GM10248 (cell line): ENCODE data around the gene PPP1R1C.

Experiments used
- CTCF ChIA-PET: fragments of 300-600 bp; sonication (Branson Sonifier 250); formaldehyde crosslinking; extraction: SDS; loops from one replicate; lab custom pipeline; 2021; ENCODE audit warnings: antibody characterized with exemption; lab: Yijun Ruan, JAX
- POLR2A ChIA-PET: fragments of 350-650 bp; sonication (Branson Sonifier 250); formaldehyde crosslinking; extraction: SDS; loops from one replicate; lab custom pipeline; 2020; ENCODE audit warnings: antibody characterized with exemption; lab: Yijun Ruan, JAX
- DNase-seq: peaks from one replicate; pipeline ENCODE4 v3.0.0; 2012; ENCODE audit errors: extremely low spot score
- TF ChIP-seq, protein P1 (sequence below): IDR thresholded peaks from 2 replicates; pipeline ENCODE4 v1.5.1; 2012; ENCODE audit warnings: mild to moderate bottlenecking, low read depth; ENCODE audit errors: extremely low read depth, missing control alignments, control extremely low read depth

The PPP1R1C gene

DNA sequence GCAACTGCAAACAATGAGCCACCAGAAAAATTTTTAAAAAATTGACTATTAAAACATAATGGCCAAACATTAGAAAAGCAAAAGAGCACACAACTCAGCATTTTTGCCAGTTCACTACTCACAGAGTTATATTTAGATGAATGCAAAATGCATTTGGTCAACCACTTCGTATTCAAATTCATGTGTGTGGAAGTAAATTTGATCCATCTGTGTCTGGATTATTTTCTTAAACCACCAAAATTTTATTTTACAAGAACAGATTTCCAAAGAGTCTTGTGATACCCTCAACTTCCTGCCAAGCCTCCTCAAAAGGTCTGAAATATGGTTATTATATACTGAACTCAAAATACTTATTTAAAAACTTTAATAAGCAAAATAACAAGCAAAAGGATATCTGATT, 57.4 kb downstream of the PPP1R1C start:
- TF ChIP-seq, protein P1, sequence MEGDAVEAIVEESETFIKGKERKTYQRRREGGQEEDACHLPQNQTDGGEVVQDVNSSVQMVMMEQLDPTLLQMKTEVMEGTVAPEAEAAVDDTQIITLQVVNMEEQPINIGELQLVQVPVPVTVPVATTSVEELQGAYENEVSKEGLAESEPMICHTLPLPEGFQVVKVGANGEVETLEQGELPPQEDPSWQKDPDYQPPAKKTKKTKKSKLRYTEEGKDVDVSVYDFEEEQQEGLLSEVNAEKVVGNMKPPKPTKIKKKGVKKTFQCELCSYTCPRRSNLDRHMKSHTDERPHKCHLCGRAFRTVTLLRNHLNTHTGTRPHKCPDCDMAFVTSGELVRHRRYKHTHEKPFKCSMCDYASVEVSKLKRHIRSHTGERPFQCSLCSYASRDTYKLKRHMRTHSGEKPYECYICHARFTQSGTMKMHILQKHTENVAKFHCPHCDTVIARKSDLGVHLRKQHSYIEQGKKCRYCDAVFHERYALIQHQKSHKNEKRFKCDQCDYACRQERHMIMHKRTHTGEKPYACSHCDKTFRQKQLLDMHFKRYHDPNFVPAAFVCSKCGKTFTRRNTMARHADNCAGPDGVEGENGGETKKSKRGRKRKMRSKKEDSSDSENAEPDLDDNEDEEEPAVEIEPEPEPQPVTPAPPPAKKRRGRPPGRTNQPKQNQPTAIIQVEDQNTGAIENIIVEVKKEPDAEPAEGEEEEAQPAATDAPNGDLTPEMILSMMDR = no peak
- DNase-seq = no peak
- POLR2A ChIA-PET = no interaction called here
- CTCF ChIA-PET = no interaction called here

DNA sequence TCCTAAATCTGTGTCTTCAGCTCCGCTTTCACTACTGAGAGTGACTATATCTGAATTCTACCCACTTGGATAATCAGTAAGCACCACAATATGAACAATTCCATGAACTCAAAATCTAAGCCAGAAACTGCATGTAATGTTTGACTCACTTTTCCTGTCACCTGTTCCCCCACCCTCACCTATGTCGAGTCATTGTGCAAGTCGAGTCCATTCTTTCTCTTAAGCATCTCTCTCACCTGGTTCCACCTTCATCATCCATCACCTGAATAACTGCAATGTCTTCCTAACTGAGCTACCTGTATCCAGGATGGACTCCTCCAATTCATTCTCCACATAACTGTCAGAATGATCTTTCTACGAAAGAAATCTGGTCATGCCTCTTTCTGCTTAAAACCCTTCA, 58.2 kb downstream of the PPP1R1C start:
- DNase-seq = no peak
- ChIA-PET CTCF (interaction anchor here (0.7 kb wide), 1 partner anchor 34 kb away, joined by 4 read pairs; no protein-coding TSS in a partner anchor), POLR2A (no interaction called here)
- TF ChIP-seq, protein P1 = no peak

DNA sequence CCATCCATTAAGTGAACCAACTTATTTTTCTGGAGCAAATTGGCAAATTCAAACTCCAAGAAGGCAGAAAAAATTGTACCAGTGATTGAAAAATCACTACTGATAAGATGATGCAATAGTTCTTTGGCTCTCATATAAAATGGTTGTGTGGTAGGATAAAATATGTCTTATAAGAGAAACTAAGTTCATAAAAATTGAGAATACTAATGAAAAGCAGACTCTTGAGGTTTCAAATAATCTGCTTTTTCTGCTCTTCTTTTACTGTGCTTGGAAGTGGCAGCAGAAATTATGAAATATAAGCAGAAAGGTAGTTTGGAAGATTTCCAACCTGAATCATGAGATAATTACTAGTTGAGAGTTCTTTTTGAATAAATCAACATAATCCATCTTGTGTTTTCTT, 61.9 kb downstream of the PPP1R1C start:
- TF ChIP-seq, protein P1 = no peak
- CTCF ChIA-PET = interaction anchor here (1.4 to 1.9 kb wide), 3 partner anchors 8 to 31 kb away, joined by 3 to 8 read pairs (median 3); no protein-coding TSS in a partner anchor
- no peak for DNase-seq
- POLR2A ChIA-PET = no interaction called here

DNA sequence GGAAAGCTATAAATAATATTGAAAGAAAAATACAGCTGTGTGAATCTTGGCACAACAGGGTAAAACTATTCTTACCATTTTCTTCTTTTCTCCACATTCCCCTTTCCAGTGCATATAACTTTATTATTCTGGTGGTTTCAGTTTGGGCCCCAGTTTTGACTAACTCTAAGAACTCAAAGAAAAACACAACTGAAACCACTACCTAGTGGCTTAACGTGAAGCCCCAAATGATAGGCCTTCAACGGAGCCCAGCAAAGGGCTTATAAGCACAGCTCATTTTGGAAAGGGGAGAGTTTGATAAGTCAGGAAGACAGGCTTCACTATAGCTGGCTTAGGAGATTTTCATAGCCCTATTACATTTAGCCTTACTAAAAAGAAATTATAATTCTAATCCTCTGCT, 62.4 kb downstream of the PPP1R1C start:
- ChIA-PET CTCF (interaction anchor here (1.4 to 1.9 kb wide), 3 partner anchors 8 to 30 kb away, joined by 3 to 8 read pairs (median 3); no protein-coding TSS in a partner anchor), POLR2A (no interaction called here)
- TF ChIP-seq, protein P1 = no peak
- peak; percentile 5 for DNase-seq

DNA sequence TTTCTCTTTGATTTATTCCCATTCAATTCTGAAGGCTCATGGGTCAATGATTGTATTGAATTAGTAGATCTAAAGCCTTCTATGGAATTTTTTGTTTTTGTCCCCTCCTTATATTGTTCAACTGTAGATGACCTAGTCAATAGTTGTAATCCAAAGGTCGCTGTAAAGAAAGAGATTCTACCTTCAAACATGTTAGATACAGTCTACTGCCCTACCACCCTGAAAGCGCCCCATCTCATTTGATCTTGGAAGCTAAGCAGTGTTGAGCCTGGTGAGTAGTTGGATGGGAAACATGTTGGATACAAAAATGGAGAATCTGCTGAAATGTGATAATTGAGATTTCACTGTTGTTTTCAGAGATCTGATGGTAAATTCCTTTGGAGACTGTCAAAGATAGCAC, 63.0 kb downstream of the PPP1R1C start:
- TF ChIP-seq, protein P1 = no peak
- CTCF ChIA-PET = interaction anchor here (1.0 to 1.9 kb wide), 5 partner anchors 9 to 34 kb away, joined by 3 to 8 read pairs (median 4); no protein-coding TSS in a partner anchor
- POLR2A ChIA-PET = no interaction called here
- DNase-seq = no peak

DNA sequence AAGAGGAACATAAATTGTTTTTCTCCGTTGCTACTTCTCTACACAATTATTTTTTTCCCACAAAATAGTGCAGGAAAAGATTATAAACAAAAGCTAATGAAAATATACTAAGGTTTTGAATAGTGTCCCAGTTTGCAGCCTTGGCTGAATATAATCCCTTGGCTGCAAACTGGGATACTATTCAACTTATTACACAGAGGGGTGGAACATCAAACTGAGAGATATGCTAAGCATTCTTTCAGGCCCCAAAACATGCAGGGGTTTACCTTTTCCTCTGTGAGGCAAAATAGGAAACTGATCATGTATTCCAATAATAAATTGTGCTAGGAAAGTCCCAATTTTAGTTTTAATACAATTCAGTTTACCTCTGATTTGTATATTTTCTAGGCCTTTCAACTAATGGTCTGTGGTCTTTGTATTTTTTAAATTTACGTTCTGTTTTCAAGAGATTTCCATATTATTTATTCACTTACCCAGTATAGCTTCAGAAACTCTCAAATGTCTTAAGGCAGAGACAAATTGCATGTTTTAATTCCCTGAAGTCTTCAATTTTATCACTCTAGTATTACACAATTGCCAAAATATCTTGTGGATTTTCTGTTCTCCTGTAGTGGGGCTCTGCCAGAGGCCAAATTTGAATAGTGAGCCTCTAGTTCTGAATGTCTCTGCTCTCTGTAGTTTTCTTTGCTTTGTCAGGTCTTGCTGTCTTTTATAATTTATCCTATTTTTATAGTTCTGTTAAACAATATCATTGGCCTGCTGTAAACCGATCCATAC, 63.9 kb downstream of the PPP1R1C start:
- no peak for DNase-seq
- ChIA-PET POLR2A (no interaction called here), CTCF (interaction anchor here (1.0 to 1.9 kb wide), 3 partner anchors 16 to 35 kb away, joined by 4 to 8 read pairs (median 5); no protein-coding TSS in a partner anchor)
- TF ChIP-seq, protein P1 = no peak
